ENCODE measurements around the gene ATXN1. TPM values are rescaled to one million over a fixed set of nuclear protein-coding genes. Genes with fewer than 3 reads are reported as not detected.

Gene ATXN1
- total RNA-seq, 1 donor: 48.5 TPM

GRCh38 chr6:16533721-16534136 lies 227.5 kb downstream of the ATXN1 start:
- Histone ChIP-seq H3K9me3 (ENCODE audit: low read depth, low read length) (no peaks in the 10 kb centered on the region), H3K27me3 (ENCODE audit: insufficient read depth, low read length) (no peaks in the 10 kb centered on the region), H3K79me2 (ENCODE audit: insufficient read depth, low read length) (no peaks in the 10 kb centered on the region), H3K4me1 (ENCODE audit: insufficient read depth, low read length) (no peaks in the 10 kb centered on the region), H4K20me1 (ENCODE audit: insufficient read depth, low read length) (peaks cover 3% of the 10 kb centered on the region), H3K27ac (ENCODE audit: low read depth, low read length) (no peak overlapping the region), H2AFZ (ENCODE audit: low read length) (no peak overlapping the region), H3K4me2 (ENCODE audit: insufficient read depth, low read length) (no peak overlapping the region), H3K36me3 (ENCODE audit: insufficient read depth, low read length) (no peaks in the 10 kb centered on the region), H3K4me3 (ENCODE audit: insufficient read depth, low read length) (no peak overlapping the region)
- TF ChIP-seq CTCF (IDR thresholded peaks at IDR 0.05; ENCODE audit: extremely low read depth, low read depth, low read length): no peak
- DNase-seq (ENCODE audit: insufficient read length, low spot score, missing footprints): no peak

- H3K4me3 ChIP-seq (ENCODE audit: insufficient read depth, low read length): no peak overlapping the region
- no peaks in the 10 kb centered on the region for H3K79me2 ChIP-seq (ENCODE audit: insufficient read depth, low read length)
- no peaks in the 10 kb centered on the region for H3K4me1 ChIP-seq (ENCODE audit: insufficient read depth, low read length)
- H3K36me3 ChIP-seq (ENCODE audit: insufficient read depth, low read length): no peaks in the 10 kb centered on the region
- H4K20me1 ChIP-seq (ENCODE audit: insufficient read depth, low read length): peaks cover 3% of the 10 kb centered on the region
- no peak overlapping the region for H2AFZ ChIP-seq (ENCODE audit: low read length)
- H3K4me2 ChIP-seq (ENCODE audit: insufficient read depth, low read length): no peak overlapping the region
- no peak for TF ChIP-seq CTCF (IDR thresholded peaks at IDR 0.05; ENCODE audit: extremely low read depth, low read depth, low read length)
- peak; percentile 4 for DNase-seq (ENCODE audit: insufficient read length, low spot score, missing footprints)
- H3K27me3 ChIP-seq (ENCODE audit: insufficient read depth, low read length): no peaks in the 10 kb centered on the region
- H3K9me3 ChIP-seq (ENCODE audit: low read depth, low read length): no peaks in the 10 kb centered on the region
- H3K27ac ChIP-seq (ENCODE audit: low read depth, low read length): no peak overlapping the region
Observed at GRCh38 chr6:16533210-16533609, 228.1 kb downstream of the ATXN1 start.

- no peak for TF ChIP-seq CTCF (IDR thresholded peaks at IDR 0.05; ENCODE audit: extremely low read depth, low read depth, low read length)
- Histone ChIP-seq H3K4me2 (ENCODE audit: insufficient read depth, low read length) (no peak overlapping the region), H3K4me3 (ENCODE audit: insufficient read depth, low read length) (no peak overlapping the region), H3K4me1 (ENCODE audit: insufficient read depth, low read length) (peaks cover 15% of the 10 kb centered on the region), H4K20me1 (ENCODE audit: insufficient read depth, low read length) (peaks cover 9% of the 10 kb centered on the region), H3K9me3 (ENCODE audit: low read depth, low read length) (no peaks in the 10 kb centered on the region), H2AFZ (ENCODE audit: low read length) (no peak overlapping the region), H3K36me3 (ENCODE audit: insufficient read depth, low read length) (no peaks in the 10 kb centered on the region), H3K79me2 (ENCODE audit: insufficient read depth, low read length) (peaks cover 6% of the 10 kb centered on the region), H3K27ac (ENCODE audit: low read depth, low read length) (no peak overlapping the region), H3K27me3 (ENCODE audit: insufficient read depth, low read length) (no peaks in the 10 kb centered on the region)
- DNase-seq (ENCODE audit: insufficient read length, low spot score, missing footprints): no peak
Observed at GRCh38 chr6:16527691-16528090, 233.6 kb downstream of the ATXN1 start.

GRCh38 chr6:16524380-16524707 lies 236.9 kb downstream of the ATXN1 start:
- peaks cover 9% of the 10 kb centered on the region for H3K36me3 ChIP-seq (ENCODE audit: insufficient read depth, low read length)
- H3K79me2 ChIP-seq (ENCODE audit: insufficient read depth, low read length): peaks cover 6% of the 10 kb centered on the region
- no peak for DNase-seq (ENCODE audit: insufficient read length, low spot score, missing footprints)
- H4K20me1 ChIP-seq (ENCODE audit: insufficient read depth, low read length): peaks cover 7% of the 10 kb centered on the region
- H3K9me3 ChIP-seq (ENCODE audit: low read depth, low read length): no peaks in the 10 kb centered on the region
- H3K4me2 ChIP-seq (ENCODE audit: insufficient read depth, low read length): peak overlapping the region; percentile 60
- H3K27me3 ChIP-seq (ENCODE audit: insufficient read depth, low read length): no peaks in the 10 kb centered on the region
- H3K4me1 ChIP-seq (ENCODE audit: insufficient read depth, low read length): peaks cover 15% of the 10 kb centered on the region
- H3K27ac ChIP-seq (ENCODE audit: low read depth, low read length): peak overlapping the region; percentile 97
- H3K4me3 ChIP-seq (ENCODE audit: insufficient read depth, low read length): no peak overlapping the region
- H2AFZ ChIP-seq (ENCODE audit: low read length): no peak overlapping the region
- no peak for TF ChIP-seq CTCF (IDR thresholded peaks at IDR 0.05; ENCODE audit: extremely low read depth, low read depth, low read length)
